HepG2 (cell line): Measurements from ENCODE around the gene DDRGK1. TPM values are rescaled to one million over a fixed set of nuclear protein-coding genes. Genes with fewer than 3 reads are reported as not detected.

Experiments used
- HOXA5 ChIP-seq: sonication (generic); formaldehyde crosslinking; IDR thresholded peaks from 2 replicates; pipeline ENCODE4 v1.4.0; 2020; ENCODE audit warnings: missing genetic modification reagents
- KAT7 ChIP-seq: IDR thresholded peaks from 2 replicates; pipeline ENCODE4 v1.6.1; 2018; ENCODE audit warnings: borderline replicate concordance, missing compliant biosample characterization
- KDM5A ChIP-seq: fragments of 200-600 bp; sonication (generic); IDR thresholded peaks from 2 replicates; pipeline ENCODE4 v1.7.0; 2018; ENCODE audit warnings: antibody characterized with exemption, mild to moderate bottlenecking, low read length, borderline replicate concordance
- MZF1 ChIP-seq: sonication (generic); formaldehyde crosslinking; IDR thresholded peaks from 2 replicates; pipeline ENCODE4 v1.8.1; 2023; ENCODE audit warnings: mild to moderate bottlenecking, missing genetic modification reagents, borderline replicate concordance
- TARDBP ChIP-seq: sonication (generic); formaldehyde crosslinking; IDR thresholded peaks from 2 replicates; pipeline ENCODE4 v1.8.0; 2022; ENCODE audit warnings: mild to moderate bottlenecking, missing genetic modification reagents
- ZNF264 ChIP-seq: sonication (generic); formaldehyde crosslinking; IDR thresholded peaks from 2 replicates; pipeline ENCODE4 v1.4.0; 2020; ENCODE audit warnings: missing genetic modification reagents
- ZNF598 ChIP-seq: sonication (generic); formaldehyde crosslinking; IDR thresholded peaks from 2 replicates; pipeline ENCODE4 v1.5.1; 2020; ENCODE audit warnings: mild to moderate bottlenecking, missing genetic modification reagents, borderline replicate concordance
- polyA plus RNA-seq, 8 experiments: library from polyadenylated mRNA; depleted of rRNA in 3 of 8; stranded (reverse) in 7 of 8; unstranded in 1 of 8; fragments of >200 nt; fragmentation: Illumina TruSeq in 4 of 8; extraction: Trizol in 4 of 8; gene quantifications; 2 replicates each; pipeline versions ENCODE4 v1.2.1 to v1.2.3, GENCODE V29; 2011 to 2016; ENCODE audit warnings: low read depth in 4 of 8, missing spikeins in 1 of 8, mixed read lengths in 1 of 8; ENCODE audit not compliant: insufficient read depth in 1 of 8
- total RNA-seq, 5 experiments: library from RNA; depleted of rRNA; stranded (reverse); fragments of >200 nt; fragmentation: Illumina TruSeq; extraction: Trizol; gene quantifications; 2 replicates each; pipeline ENCODE4 v1.2.3, GENCODE V29; 2016; ENCODE audit warnings: low read depth in 1 of 5
- TF ChIP-seq, protein P1 (sequence below): sonication (generic); formaldehyde crosslinking; IDR thresholded peaks from 2 replicates; pipeline ENCODE4 v1.5.0; 2020; ENCODE audit warnings: mild to moderate bottlenecking, missing genetic modification reagents, borderline replicate concordance
- TF ChIP-seq, protein P2 (sequence below): sonication (generic); formaldehyde crosslinking; IDR thresholded peaks from 2 replicates; pipeline ENCODE4 v1.8.1; 2023; ENCODE audit warnings: missing genetic modification reagents, inconsistent platforms, borderline replicate concordance
- TF ChIP-seq, protein P3 (sequence below): sonication (generic); formaldehyde crosslinking; IDR thresholded peaks from 2 replicates; pipeline ENCODE4 v1.4.0; 2020; ENCODE audit warnings: mild to moderate bottlenecking, missing genetic modification reagents

Gene DDRGK1
- total and polyA plus RNA-seq, 2 of the 13 experiments (the other 11 are each of a cell fraction or from before 2014, with no cell fraction given), result 96.7 to 149 TPM

DNA sequence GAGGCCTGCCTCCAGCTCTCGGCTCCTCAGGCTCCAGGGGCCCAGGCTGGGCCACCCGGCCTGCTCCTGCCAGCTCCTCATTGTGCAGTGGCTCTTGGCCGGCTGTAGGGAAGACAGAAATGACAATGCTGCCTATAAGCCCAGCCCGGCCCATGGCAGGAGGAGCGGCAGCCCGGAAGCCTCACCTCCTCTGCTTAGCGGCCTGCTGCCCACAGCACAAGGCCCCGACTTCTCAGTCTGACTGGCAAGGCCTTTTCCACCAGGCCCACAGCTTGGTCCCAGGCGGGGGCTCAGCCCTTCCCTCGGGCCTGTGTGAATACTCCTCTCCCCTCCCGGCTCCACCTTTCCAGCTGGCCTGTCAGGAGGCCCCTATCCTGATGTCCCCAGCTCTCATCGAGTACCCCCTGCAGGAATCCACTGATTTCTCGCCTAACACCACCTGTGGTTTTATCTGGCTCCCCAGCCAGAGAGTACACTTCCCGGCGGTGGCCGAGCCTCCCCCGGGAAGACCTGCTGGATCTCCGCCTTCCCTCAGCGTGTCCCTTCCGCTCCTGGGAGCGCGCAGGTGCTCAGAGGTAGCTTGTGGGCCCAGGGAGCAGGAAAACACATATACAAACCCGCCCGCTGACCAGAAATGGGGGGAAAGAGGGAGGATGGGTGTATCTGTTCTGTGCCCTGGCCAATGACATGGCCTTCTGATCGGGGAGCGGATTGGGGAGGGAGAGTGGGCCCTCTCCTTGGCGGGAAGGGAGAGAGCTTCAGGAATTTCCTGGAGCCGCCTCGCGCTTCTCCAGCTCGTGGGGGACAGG, 963 bp downstream of the DDRGK1 start (continued):
- TF ChIP-seq, protein P1, sequence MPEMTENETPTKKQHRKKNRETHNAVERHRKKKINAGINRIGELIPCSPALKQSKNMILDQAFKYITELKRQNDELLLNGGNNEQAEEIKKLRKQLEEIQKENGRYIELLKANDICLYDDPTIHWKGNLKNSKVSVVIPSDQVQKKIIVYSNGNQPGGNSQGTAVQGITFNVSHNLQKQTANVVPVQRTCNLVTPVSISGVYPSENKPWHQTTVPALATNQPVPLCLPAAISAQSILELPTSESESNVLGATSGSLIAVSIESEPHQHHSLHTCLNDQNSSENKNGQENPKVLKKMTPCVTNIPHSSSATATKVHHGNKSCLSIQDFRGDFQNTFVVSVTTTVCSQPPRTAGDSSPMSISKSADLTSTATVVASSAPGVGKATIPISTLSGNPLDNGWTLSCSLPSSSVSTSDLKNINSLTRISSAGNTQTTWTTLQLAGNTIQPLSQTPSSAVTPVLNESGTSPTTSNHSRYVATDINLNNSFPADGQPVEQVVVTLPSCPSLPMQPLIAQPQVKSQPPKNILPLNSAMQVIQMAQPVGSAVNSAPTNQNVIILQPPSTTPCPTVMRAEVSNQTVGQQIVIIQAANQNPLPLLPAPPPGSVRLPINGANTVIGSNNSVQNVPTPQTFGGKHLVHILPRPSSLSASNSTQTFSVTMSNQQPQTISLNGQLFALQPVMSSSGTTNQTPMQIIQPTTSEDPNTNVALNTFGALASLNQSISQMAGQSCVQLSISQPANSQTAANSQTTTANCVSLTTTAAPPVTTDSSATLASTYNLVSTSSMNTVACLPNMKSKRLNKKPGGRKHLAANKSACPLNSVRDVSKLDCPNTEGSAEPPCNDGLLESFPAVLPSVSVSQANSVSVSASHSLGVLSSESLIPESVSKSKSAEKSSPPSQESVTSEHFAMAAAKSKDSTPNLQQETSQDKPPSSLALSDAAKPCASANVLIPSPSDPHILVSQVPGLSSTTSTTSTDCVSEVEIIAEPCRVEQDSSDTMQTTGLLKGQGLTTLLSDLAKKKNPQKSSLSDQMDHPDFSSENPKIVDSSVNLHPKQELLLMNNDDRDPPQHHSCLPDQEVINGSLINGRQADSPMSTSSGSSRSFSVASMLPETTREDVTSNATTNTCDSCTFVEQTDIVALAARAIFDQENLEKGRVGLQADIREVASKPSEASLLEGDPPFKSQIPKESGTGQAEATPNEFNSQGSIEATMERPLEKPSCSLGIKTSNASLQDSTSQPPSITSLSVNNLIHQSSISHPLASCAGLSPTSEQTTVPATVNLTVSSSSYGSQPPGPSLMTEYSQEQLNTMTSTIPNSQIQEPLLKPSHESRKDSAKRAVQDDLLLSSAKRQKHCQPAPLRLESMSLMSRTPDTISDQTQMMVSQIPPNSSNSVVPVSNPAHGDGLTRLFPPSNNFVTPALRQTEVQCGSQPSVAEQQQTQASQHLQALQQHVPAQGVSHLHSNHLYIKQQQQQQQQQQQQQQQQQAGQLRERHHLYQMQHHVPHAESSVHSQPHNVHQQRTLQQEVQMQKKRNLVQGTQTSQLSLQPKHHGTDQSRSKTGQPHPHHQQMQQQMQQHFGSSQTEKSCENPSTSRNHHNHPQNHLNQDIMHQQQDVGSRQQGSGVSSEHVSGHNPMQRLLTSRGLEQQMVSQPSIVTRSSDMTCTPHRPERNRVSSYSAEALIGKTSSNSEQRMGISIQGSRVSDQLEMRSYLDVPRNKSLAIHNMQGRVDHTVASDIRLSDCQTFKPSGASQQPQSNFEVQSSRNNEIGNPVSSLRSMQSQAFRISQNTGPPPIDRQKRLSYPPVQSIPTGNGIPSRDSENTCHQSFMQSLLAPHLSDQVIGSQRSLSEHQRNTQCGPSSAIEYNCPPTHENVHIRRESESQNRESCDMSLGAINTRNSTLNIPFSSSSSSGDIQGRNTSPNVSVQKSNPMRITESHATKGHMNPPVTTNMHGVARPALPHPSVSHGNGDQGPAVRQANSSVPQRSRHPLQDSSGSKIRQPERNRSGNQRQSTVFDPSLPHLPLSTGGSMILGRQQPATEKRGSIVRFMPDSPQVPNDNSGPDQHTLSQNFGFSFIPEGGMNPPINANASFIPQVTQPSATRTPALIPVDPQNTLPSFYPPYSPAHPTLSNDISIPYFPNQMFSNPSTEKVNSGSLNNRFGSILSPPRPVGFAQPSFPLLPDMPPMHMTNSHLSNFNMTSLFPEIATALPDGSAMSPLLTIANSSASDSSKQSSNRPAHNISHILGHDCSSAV (CRISPR knock-in tag), result peak; percentile 45; the same call in 1 of the 2 replicates
- TF ChIP-seq KDM5A (no peak; the same call in 1 of the 2 replicates), TARDBP (peak; percentile 10; the same call in 1 of the 2 replicates), KAT7 (CRISPR knock-in tag) (no peak), MZF1 (CRISPR knock-in tag) (no peak; the same call in 1 of the 2 replicates), HOXA5 (peak; percentile 51; the same call in 1 of the 2 replicates), ZNF598 (no peak; the same call in 1 of the 2 replicates), ZNF264 (CRISPR knock-in tag) (peak; percentile 15; the same call in 1 of the 2 replicates)
- TF ChIP-seq, protein P2, sequence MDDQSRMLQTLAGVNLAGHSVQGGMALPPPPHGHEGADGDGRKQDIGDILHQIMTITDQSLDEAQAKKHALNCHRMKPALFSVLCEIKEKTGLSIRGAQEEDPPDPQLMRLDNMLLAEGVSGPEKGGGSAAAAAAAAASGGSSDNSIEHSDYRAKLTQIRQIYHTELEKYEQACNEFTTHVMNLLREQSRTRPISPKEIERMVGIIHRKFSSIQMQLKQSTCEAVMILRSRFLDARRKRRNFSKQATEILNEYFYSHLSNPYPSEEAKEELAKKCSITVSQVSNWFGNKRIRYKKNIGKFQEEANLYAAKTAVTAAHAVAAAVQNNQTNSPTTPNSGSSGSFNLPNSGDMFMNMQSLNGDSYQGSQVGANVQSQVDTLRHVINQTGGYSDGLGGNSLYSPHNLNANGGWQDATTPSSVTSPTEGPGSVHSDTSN (CRISPR knock-in tag), result no peak
- TF ChIP-seq, protein P3, sequence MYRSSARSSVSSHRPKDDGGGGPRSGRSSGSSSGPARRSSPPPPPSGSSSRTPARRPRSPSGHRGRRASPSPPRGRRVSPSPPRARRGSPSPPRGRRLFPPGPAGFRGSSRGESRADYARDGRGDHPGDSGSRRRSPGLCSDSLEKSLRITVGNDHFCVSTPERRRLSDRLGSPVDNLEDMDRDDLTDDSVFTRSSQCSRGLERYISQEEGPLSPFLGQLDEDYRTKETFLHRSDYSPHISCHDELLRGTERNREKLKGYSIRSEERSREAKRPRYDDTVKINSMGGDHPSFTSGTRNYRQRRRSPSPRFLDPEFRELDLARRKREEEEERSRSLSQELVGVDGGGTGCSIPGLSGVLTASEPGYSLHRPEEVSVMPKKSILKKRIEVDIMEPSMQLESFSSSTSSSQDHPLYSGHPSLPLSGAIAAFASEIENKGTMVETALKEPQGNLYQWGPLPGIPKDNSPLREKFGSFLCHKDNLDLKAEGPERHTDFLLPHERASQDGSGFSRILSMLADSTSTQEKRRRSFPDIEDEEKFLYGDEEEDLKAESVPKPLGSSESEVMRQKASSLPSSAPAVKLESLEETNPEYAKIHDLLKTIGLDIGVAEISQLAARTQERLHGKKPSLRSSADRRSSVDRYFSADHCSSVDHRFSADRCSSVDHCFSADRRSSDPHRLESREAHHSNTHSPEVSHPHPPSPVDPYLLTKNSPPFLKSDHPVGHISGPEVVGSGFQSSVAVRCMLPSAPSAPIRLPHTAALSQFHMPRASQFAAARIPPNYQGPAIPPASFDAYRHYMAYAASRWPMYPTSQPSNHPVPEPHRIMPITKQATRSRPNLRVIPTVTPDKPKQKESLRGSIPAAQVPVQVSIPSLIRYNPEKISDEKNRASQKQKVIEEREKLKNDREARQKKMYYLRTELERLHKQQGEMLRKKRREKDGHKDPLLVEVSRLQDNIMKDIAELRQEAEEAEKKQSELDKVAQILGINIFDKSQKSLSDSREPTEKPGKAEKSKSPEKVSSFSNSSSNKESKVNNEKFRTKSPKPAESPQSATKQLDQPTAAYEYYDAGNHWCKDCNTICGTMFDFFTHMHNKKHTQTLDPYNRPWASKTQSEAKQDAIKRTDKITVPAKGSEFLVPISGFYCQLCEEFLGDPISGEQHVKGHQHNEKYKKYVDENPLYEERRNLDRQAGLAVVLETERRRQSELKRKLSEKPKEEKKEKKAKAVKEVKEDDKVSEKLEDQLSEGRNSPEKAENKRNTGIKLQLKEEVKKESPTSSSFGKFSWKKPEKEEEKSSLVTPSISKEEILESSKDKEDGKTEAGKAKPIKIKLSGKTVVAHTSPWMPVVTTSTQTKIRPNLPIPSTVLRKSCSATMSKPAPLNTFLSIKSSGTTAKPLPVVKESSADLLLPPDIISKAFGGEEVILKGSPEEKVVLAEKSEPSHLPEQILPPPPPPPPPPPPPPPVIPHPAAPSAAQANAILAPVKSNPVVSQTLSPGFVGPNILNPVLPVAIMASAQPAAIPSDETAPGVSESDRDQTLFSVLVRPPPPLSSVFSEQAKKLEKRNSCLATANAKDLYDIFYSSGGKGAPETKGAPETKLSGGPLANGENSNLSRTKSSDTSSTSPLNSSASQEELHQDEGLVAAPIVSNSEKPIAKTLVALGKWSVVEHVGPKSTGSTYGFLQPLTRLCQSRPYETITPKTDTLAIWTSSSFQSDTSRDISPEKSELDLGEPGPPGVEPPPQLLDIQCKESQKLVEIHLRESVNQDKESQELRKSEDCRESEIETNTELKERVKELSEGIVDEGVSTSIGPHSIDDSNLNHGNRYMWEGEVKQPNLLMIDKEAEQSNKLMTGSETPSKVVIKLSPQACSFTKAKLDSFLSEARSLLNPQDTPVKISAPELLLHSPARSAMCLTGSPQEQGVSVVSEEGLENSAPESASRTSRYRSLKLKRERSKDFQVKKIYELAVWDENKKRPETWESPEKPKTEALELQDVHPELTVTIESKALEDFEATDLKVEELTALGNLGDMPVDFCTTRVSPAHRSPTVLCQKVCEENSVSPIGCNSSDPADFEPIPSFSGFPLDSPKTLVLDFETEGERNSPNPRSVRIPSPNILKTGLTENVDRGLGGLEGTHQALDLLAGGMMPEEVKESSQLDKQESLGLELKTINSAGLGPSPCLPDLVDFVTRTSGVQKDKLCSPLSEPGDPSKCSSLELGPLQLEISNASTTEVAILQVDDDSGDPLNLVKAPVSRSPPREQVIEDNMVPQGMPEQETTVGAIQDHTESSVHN (CRISPR knock-in tag), result no peak; the same call in 1 of the 2 replicates
